ENCODE results near the gene COQ8B. TPM values are rescaled to one million over a fixed set of nuclear protein-coding genes. Genes with fewer than 3 reads are reported as not detected.

Gene COQ8B
- polyA plus RNA-seq, 2 donors = 18.4 to 27.2 TPM

- no peaks in the 10 kb centered on the region for H3K9me3 ChIP-seq (ENCODE audit: control insufficient read depth in 2 of 2, insufficient read depth in 1 of 2, low read depth in 1 of 2, low read length in 1 of 2)
- peaks cover 0 to 2% of the 10 kb centered on the region in 2 donors for H3K4me1 ChIP-seq (ENCODE audit: control insufficient read depth in 2 of 2, insufficient read depth in 2 of 2, low read length in 1 of 2)
- no peaks in the 10 kb centered on the region for H3K27me3 ChIP-seq (ENCODE audit: control insufficient read depth in 1 of 2, insufficient read depth in 2 of 2, low read length in 2 of 2)
- H3K4me3 ChIP-seq (ENCODE audit: low read depth in 1 of 2, low read length in 2 of 2) = peak overlapping the region; percentile 27 to 95
- H3K27ac ChIP-seq (ENCODE audit: low read depth in 2 of 2, low read length in 1 of 2) = peak overlapping the region; percentile 73 to 93
- H3K36me3 ChIP-seq (ENCODE audit: control insufficient read depth in 2 of 2, insufficient read depth in 2 of 2, low read length in 1 of 2) = peaks cover 12 to 24% of the 10 kb centered on the region in 2 donors
- WGBS, 2 donors = 50 to 54% methylated on average over 9 of the region's 9 CpGs
These were observed 5.4 kb upstream of the COQ8B start for GRCh38 chr19:40721936-40722661.

GRCh38 chr19:40721140-40721486, 4.4 kb upstream of the COQ8B start:
- peaks cover 8 to 16% of the 10 kb centered on the region in 2 donors for H3K36me3 ChIP-seq (ENCODE audit: control insufficient read depth in 2 of 2, insufficient read depth in 2 of 2, low read length in 1 of 2)
- 84 to 87% methylated on average over 6 of the region's 6 CpGs for WGBS, 2 donors
- H3K4me3 ChIP-seq (ENCODE audit: low read depth in 1 of 2, low read length in 2 of 2) = peak overlapping the region in 1 of 2 donors; percentile 95
- H3K27ac ChIP-seq (ENCODE audit: low read depth in 2 of 2, low read length in 1 of 2) = peak overlapping the region; percentile 66 to 93
- no peaks in the 10 kb centered on the region for H3K27me3 ChIP-seq (ENCODE audit: control insufficient read depth in 1 of 2, insufficient read depth in 2 of 2, low read length in 2 of 2)
- no peaks in the 10 kb centered on the region for H3K9me3 ChIP-seq (ENCODE audit: control insufficient read depth in 2 of 2, insufficient read depth in 1 of 2, low read depth in 1 of 2, low read length in 1 of 2)
- H3K4me1 ChIP-seq (ENCODE audit: control insufficient read depth in 2 of 2, insufficient read depth in 2 of 2, low read length in 1 of 2) = peaks cover 0 to 2% of the 10 kb centered on the region in 2 donors

GRCh38 chr19:40719414-40719894, 2.8 kb upstream of the COQ8B start:
- Histone ChIP-seq H3K27me3 (ENCODE audit: control insufficient read depth in 1 of 2, insufficient read depth in 2 of 2, low read length in 2 of 2) (no peaks in the 10 kb centered on the region), H3K9me3 (ENCODE audit: control insufficient read depth in 2 of 2, insufficient read depth in 1 of 2, low read depth in 1 of 2, low read length in 1 of 2) (no peaks in the 10 kb centered on the region), H3K4me3 (ENCODE audit: low read depth in 1 of 2, low read length in 2 of 2) (peak overlapping the region; percentile 85 to 95), H3K27ac (ENCODE audit: low read depth in 2 of 2, low read length in 1 of 2) (peak overlapping the region; percentile 98 to 100), H3K4me1 (ENCODE audit: control insufficient read depth in 2 of 2, insufficient read depth in 2 of 2, low read length in 1 of 2) (peaks cover 0 to 2% of the 10 kb centered on the region in 2 donors), H3K36me3 (ENCODE audit: control insufficient read depth in 2 of 2, insufficient read depth in 2 of 2, low read length in 1 of 2) (peaks cover 0 to 7% of the 10 kb centered on the region in 2 donors)
- 26 to 38% methylated on average over 7 of the region's 7 CpGs for WGBS, 2 donors

- WGBS, 2 donors = 9 to 10% methylated on average over 16 of the region's 16 CpGs
- Histone ChIP-seq H3K27ac (ENCODE audit: low read depth in 2 of 2, low read length in 1 of 2) (peak overlapping the region; percentile 98 to 100), H3K4me1 (ENCODE audit: control insufficient read depth in 2 of 2, insufficient read depth in 2 of 2, low read length in 1 of 2) (peaks cover 0 to 6% of the 10 kb centered on the region in 2 donors)
These were observed 2.2 kb upstream of the COQ8B start for GRCh38 chr19:40718774-40719391.

GRCh38 chr19:40717880-40718773, 1.4 kb upstream of the COQ8B start:
- no peaks in the 10 kb centered on the region for H3K9me3 ChIP-seq (ENCODE audit: control insufficient read depth in 2 of 2, insufficient read depth in 1 of 2, low read depth in 1 of 2, low read length in 1 of 2)
- H3K27me3 ChIP-seq (ENCODE audit: control insufficient read depth in 1 of 2, insufficient read depth in 2 of 2, low read length in 2 of 2) = no peaks in the 10 kb centered on the region
- H3K27ac ChIP-seq (ENCODE audit: low read depth in 2 of 2, low read length in 1 of 2) = peak overlapping the region; percentile 98 to 100
- H3K36me3 ChIP-seq (ENCODE audit: control insufficient read depth in 2 of 2, insufficient read depth in 2 of 2, low read length in 1 of 2) = peaks cover 0 to 3% of the 10 kb centered on the region in 2 donors
- peak overlapping the region; percentile 85 to 95 for H3K4me3 ChIP-seq (ENCODE audit: low read depth in 1 of 2, low read length in 2 of 2)
- peaks cover 0 to 6% of the 10 kb centered on the region in 2 donors for H3K4me1 ChIP-seq (ENCODE audit: control insufficient read depth in 2 of 2, insufficient read depth in 2 of 2, low read length in 1 of 2)
- 20 to 28% methylated on average over 19 to 20 of the region's 20 CpGs for WGBS, 2 donors

More at GRCh38 chr19:40718774-40719391, 2.2 kb upstream of the COQ8B start:
- Histone ChIP-seq H3K4me3 (ENCODE audit: low read depth in 1 of 2, low read length in 2 of 2) (peak overlapping the region; percentile 85 to 95), H3K36me3 (ENCODE audit: control insufficient read depth in 2 of 2, insufficient read depth in 2 of 2, low read length in 1 of 2) (peaks cover 0 to 5% of the 10 kb centered on the region in 2 donors), H3K27me3 (ENCODE audit: control insufficient read depth in 1 of 2, insufficient read depth in 2 of 2, low read length in 2 of 2) (no peaks in the 10 kb centered on the region), H3K9me3 (ENCODE audit: control insufficient read depth in 2 of 2, insufficient read depth in 1 of 2, low read depth in 1 of 2, low read length in 1 of 2) (no peaks in the 10 kb centered on the region)

- WGBS, 2 donors = 1 to 2% methylated on average over 20 of the region's 20 CpGs
- Histone ChIP-seq H3K4me1 (ENCODE audit: control insufficient read depth in 2 of 2, insufficient read depth in 2 of 2, low read length in 1 of 2) (peaks cover 0 to 6% of the 10 kb centered on the region in 2 donors), H3K27me3 (ENCODE audit: control insufficient read depth in 1 of 2, insufficient read depth in 2 of 2, low read length in 2 of 2) (no peaks in the 10 kb centered on the region), H3K27ac (ENCODE audit: low read depth in 2 of 2, low read length in 1 of 2) (peak overlapping the region; percentile 98 to 100), H3K4me3 (ENCODE audit: low read depth in 1 of 2, low read length in 2 of 2) (peak overlapping the region; percentile 85 to 95), H3K9me3 (ENCODE audit: control insufficient read depth in 2 of 2, insufficient read depth in 1 of 2, low read depth in 1 of 2, low read length in 1 of 2) (no peaks in the 10 kb centered on the region), H3K36me3 (ENCODE audit: control insufficient read depth in 2 of 2, insufficient read depth in 2 of 2, low read length in 1 of 2) (peaks cover 0 to 2% of the 10 kb centered on the region in 2 donors)
These were observed 716 bp upstream of the COQ8B start for GRCh38 chr19:40717325-40717879.

GRCh38 chr19:40716031-40716481, 630 bp downstream of the COQ8B start:
- H3K4me1 ChIP-seq (ENCODE audit: control insufficient read depth in 2 of 2, insufficient read depth in 2 of 2, low read length in 1 of 2) = peaks cover 0 to 4% of the 10 kb centered on the region in 2 donors
- WGBS, 2 donors = 2 to 3% methylated on average over 8 of the region's 8 CpGs
- H3K27ac ChIP-seq (ENCODE audit: low read depth in 2 of 2, low read length in 1 of 2) = peak overlapping the region; percentile 98 to 100
- no peaks in the 10 kb centered on the region for H3K36me3 ChIP-seq (ENCODE audit: control insufficient read depth in 2 of 2, insufficient read depth in 2 of 2, low read length in 1 of 2)
- peak overlapping the region; percentile 85 to 95 for H3K4me3 ChIP-seq (ENCODE audit: low read depth in 1 of 2, low read length in 2 of 2)
- no peaks in the 10 kb centered on the region for H3K27me3 ChIP-seq (ENCODE audit: control insufficient read depth in 1 of 2, insufficient read depth in 2 of 2, low read length in 2 of 2)
- H3K9me3 ChIP-seq (ENCODE audit: control insufficient read depth in 2 of 2, insufficient read depth in 1 of 2, low read depth in 1 of 2, low read length in 1 of 2) = no peaks in the 10 kb centered on the region

GRCh38 chr19:40714441-40715299, 2.0 kb downstream of the COQ8B start:
- Histone ChIP-seq H3K27ac (ENCODE audit: low read depth in 2 of 2, low read length in 1 of 2) (peak overlapping the region; percentile 98 to 100), H3K9me3 (ENCODE audit: control insufficient read depth in 2 of 2, insufficient read depth in 1 of 2, low read depth in 1 of 2, low read length in 1 of 2) (no peaks in the 10 kb centered on the region), H3K36me3 (ENCODE audit: control insufficient read depth in 2 of 2, insufficient read depth in 2 of 2, low read length in 1 of 2) (no peaks in the 10 kb centered on the region), H3K27me3 (ENCODE audit: control insufficient read depth in 1 of 2, insufficient read depth in 2 of 2, low read length in 2 of 2) (no peaks in the 10 kb centered on the region), H3K4me3 (ENCODE audit: low read depth in 1 of 2, low read length in 2 of 2) (peak overlapping the region; percentile 50 to 51), H3K4me1 (ENCODE audit: control insufficient read depth in 2 of 2, insufficient read depth in 2 of 2, low read length in 1 of 2) (peaks cover 0 to 4% of the 10 kb centered on the region in 2 donors)
- 3 to 4% methylated on average over 31 of the region's 31 CpGs for WGBS, 2 donors

Data from esophagus (tissue), 2 donors.